Measurements from ENCODE around the gene ATRNL1.

DNA sequence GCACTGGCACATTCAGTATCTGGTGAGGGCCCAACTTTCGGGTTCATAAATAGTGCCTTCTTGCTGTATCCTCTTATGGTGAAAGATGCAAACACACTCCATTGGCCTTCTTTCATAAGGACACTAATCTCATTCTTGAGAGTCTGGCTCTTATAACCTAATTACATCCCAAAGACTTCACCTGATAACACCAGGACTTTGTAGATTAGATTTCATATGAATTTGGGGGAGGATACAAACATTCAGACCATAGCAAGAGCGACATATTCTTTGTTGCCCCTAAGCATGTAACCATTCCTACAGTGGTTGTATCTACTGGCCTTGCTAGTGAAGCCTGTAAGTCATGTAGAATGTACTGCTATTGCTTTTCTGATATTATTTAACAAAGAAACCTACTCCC, 654.6 kb downstream of the ATRNL1 start:
- TF ChIP-seq, protein P1, sequence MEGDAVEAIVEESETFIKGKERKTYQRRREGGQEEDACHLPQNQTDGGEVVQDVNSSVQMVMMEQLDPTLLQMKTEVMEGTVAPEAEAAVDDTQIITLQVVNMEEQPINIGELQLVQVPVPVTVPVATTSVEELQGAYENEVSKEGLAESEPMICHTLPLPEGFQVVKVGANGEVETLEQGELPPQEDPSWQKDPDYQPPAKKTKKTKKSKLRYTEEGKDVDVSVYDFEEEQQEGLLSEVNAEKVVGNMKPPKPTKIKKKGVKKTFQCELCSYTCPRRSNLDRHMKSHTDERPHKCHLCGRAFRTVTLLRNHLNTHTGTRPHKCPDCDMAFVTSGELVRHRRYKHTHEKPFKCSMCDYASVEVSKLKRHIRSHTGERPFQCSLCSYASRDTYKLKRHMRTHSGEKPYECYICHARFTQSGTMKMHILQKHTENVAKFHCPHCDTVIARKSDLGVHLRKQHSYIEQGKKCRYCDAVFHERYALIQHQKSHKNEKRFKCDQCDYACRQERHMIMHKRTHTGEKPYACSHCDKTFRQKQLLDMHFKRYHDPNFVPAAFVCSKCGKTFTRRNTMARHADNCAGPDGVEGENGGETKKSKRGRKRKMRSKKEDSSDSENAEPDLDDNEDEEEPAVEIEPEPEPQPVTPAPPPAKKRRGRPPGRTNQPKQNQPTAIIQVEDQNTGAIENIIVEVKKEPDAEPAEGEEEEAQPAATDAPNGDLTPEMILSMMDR (conservative IDR thresholded peaks at IDR 0.05; ENCODE audit: low read length) = no peak
- TF ChIP-seq EZH2phosphoT487 (IDR thresholded peaks at IDR 0.05; ENCODE audit: borderline replicate concordance, low read depth, low read length) = no peak
